GM21737 (cell line): ENCODE results near the gene ANO10.
A peak's percentile ranks its signal among the peaks of the same experiment; 100 is the strongest.
"Not testable (repeated sequence)": the region's sequence is repeated elsewhere in the genome, so short reads cannot be mapped to it uniquely, and the experiment has no call there.

ENCODE experiments used
- ATAC-seq: cut with Tn5 transposase; IDR thresholded peaks from one replicate; pipeline ENCODE4 v1.9.1; 2021; ENCODE audit warnings: mild to moderate bottlenecking, moderate library complexity; ENCODE audit not compliant: unreplicated experiment

Gene ANO10, protein sequence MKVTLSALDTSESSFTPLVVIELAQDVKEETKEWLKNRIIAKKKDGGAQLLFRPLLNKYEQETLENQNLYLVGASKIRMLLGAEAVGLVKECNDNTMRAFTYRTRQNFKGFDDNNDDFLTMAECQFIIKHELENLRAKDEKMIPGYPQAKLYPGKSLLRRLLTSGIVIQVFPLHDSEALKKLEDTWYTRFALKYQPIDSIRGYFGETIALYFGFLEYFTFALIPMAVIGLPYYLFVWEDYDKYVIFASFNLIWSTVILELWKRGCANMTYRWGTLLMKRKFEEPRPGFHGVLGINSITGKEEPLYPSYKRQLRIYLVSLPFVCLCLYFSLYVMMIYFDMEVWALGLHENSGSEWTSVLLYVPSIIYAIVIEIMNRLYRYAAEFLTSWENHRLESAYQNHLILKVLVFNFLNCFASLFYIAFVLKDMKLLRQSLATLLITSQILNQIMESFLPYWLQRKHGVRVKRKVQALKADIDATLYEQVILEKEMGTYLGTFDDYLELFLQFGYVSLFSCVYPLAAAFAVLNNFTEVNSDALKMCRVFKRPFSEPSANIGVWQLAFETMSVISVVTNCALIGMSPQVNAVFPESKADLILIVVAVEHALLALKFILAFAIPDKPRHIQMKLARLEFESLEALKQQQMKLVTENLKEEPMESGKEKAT

GRCh38 chr3:43621656-43622432 is at the start of gene ANO10:
Gene ANO10 (minus strand): TSS chr3:43622011. CDS start chr3:43605852, 16,159 bp downstream.
- ATAC-seq, result peak; percentile 92

- ATAC-seq, result no peak
Measured at GRCh38 chr3:43670635-43671522, 49.1 kb upstream of the ANO10 start.

- not testable (repeated sequence) for ATAC-seq
Measured at GRCh38 chr3:43665011-43665410, 43.2 kb upstream of the ANO10 start.

- ATAC-seq, result not testable (repeated sequence)
Measured at GRCh38 chr3:43661376-43661775, 39.6 kb upstream of the ANO10 start.

GRCh38 chr3:43659250-43659880 is 37.6 kb upstream of the ANO10 start:
- no peak for ATAC-seq

GRCh38 chr3:43656390-43656789 is 34.6 kb upstream of the ANO10 start:
- not testable (repeated sequence) for ATAC-seq

DNA sequence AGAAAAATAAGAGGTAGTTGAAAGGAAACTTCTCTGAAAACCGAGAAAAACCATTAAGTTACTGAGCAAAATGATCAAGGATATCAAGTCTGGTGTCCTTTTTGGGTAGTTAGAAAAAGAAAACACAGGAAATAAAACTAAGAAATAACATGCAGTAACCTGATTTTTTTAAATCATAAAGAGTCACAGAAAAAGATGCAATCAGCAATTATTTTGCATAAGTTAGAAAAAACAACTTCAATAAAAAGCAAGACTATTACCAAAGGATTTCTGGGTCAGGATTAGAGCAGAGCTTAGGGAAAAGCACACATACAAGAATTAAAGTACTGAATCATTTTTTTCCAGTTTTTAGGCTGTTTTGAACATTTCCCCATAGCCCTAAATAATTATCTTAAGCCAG is 28.5 kb upstream of the ANO10 start:
- ATAC-seq, result no peak

DNA sequence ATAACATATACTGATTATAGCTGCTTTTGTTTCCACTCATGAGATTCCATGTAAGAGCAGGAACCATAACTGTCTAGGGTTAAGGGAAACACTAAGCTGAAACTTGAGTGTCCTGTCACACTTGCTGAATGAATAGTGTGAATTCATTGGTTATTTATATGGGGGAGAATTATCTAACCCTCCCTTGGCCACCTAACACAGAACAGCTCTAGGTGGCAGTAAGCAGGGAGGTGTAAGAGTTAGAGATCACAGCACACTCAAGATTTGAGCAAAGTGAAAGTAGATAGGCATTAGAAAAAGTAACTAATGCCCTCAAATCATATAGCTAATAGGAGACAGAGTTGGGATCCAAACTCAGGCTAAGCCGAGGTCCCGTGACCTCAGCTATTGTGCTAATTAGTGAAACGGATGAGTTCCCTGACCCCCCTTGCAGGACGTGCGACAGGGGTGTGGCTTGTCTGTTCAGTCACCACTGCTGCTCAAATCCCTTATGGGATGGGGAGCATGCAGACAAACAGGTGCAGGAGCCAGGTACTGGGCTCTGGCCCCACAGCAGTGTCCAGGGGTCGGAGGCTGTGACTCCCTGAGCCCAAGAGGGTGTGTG is 27.7 kb upstream of the ANO10 start:
- ATAC-seq, result no peak

DNA sequence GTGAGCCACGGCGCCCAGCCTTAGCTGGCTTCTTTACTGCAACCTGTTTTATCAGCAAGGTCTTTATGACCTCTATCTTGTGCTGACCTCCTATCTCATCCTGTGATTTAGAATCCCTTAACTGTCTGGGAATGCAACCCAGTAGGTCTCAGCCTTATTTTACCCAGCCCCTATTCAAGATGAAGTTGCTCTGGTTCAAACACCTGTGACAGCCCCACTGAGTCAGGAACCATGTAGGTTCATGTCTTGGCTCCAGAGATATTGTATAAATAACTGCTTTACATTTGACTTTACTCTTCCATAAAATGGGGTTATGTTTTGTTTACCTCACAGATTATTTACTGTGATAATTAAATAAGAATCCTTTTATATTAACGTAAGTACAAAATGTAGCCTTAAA is 27.1 kb upstream of the ANO10 start:
- no peak for ATAC-seq

DNA sequence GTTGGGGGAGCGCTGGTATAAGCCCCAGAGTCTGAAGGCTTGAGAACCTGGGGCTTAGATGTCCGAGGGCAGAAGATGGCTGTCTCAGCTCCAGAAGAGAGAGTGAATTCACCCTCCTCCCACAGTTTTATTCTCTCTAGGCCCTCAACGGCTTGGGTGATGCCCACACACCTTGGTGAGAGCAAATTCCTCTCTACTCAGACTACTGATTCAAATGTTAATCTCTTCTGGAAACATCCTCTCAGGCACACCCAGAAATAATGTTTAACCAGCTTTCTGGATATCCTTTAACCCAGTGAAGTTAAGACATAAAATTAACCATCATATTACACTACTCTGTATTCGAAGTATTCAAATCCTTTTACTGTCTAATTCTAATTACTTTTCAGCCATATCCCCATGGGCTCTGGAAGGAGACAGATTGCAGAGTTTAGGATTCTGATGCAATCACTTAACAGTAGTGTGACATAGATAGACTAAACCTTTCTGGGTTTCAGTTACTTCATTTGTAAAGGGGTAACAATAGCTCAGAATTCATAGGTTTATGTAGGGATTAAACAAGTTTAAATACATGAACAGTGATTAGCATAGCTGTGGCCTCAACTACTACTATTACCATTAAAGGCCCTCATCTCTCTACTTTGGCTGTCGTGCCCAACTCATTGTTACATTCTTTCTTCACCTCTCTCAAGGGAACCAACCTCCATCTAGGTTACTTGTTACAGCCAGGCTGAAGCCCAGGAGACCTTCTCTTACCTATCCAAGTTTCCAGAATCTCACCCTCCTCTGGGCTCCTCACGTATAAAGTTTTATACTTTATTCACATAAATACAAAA is 25.7 kb upstream of the ANO10 start:
- no peak for ATAC-seq

DNA sequence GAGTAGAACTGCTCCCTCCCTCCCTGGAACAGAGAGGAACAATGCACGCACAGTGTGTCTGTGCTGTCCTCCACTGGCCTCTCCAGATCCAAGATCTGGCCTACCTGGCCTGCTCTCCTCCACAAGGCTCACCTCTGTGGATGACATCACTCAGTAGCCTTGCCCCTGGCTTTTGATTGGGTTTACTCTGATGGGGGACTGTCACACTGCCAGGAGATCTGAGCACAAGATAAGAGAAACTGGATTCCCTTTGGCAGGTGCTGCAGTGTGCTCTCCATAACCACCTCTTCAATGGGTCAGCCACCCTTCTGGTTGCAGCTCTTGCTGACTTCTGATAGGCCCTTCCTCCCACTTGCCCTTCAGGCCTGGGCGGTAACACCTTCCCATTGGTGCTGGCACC is 22.6 kb upstream of the ANO10 start:
- ATAC-seq, result no peak

- no peak for ATAC-seq
Measured at GRCh38 chr3:43641306-43642114, 19.7 kb upstream of the ANO10 start.

- no peak for ATAC-seq
Measured at GRCh38 chr3:43640681-43641080, 18.9 kb upstream of the ANO10 start.

GRCh38 chr3:43638594-43639447 is 17.0 kb upstream of the ANO10 start:
- ATAC-seq, result peak; percentile 63

DNA sequence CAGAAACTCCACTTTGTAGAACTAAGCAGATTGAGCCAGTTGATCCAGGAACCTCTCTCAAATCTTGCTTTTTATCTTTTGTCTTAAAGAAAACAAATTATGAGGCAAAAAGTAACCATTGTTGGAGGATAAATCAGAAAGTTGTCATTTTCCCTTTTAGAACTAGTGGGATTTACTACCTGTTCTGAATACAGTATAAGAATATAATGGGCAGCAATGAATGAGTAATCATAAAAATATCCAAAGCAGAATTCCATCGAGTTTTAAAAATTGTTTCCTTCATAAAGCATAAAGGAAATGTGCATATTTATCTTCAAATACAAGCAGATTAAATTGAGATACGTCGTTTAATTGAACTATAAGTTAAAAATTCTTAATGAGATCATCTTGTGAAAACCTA is 15.9 kb upstream of the ANO10 start:
- no peak for ATAC-seq

DNA sequence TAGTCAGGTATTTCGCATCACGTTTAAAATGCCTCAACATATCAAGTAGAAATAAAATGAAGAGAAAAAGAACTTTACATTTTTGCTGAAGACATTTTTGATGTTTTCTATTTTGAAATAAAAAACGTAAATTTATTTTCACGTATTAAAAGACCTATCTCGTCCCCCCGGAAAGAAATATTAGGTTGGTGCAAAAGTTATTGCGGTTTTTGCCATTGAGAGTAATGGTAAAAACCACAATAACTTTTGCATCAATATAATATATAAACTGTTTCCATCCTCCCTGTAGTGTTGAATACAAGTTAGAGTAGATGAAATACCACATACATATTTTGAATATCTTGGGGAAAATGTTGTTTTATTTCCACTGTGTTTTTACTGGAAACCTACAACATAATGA is 11.2 kb upstream of the ANO10 start:
- no peak for ATAC-seq

DNA sequence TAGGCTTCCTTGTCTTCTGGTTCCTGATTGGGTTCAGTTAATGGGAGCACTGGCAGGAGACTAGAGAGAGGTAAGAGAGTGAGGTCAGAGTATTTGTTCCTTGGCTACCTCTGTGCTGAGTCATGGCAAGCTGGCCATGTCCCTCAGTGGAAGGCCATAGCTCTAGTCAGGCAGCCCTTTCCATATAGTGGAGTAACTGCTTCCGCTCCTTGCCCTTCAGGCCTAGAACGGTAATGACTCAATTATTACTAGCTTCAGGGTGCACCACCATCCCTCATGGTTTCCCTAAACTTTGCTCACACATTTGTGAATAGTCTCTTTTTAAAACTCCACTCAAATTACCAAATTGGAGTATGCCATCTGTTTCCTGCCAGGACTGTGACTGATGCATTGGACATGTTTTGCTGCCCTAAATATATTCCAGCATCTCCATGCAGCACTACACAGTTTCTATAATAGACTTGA is 10.5 kb upstream of the ANO10 start:
- no peak for ATAC-seq
